ENCODE measurements around the gene KCNN3.

The KCNN3 gene

DNA sequence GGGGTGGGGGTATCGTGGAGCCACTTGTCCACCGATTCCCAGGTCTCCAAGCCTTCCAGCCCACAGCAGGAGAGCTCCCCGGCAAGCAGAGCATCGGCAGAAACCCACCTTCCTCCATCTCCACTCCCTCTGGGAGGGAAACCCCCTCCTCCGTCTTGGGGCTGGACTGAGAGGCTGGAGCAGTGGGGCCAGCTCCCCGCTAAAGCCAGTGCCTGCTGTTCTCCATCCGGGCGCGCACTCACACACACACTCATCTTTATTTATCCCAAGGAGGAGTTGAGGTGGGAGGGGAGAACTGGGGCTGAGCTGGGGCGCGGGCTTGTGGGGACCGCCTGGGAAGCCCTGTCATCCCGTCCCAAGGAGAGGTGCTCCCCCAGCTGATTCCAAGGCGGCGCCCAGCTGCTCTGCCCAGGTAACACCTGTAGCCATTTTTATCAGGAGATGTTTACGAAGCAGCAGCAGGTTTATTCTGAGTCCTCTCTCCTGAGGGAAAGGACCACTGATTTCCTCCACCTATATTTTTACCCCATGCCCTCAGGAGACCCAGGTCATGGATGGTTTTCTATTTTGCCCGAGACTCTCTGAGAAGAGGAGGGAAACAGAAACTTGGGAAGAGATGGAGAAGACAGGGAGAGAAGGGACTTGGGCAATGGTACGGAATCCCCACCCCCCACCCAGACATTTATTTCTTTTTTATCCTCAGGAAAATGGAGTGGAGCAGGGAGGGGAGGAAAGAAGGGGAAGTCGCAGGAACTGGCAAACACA, 2.1 kb downstream of the KCNN3 start:
- TF ChIP-seq ZFP30 (CRISPR knock-in tag; IDR thresholded peaks at IDR 0.05) (no peak), ZFP3 (CRISPR knock-in tag; IDR thresholded peaks at IDR 0.05) (no peak), RARB (CRISPR knock-in tag; IDR thresholded peaks at IDR 0.05) (no peak), ISL1 (CRISPR knock-in tag; IDR thresholded peaks at IDR 0.05) (no peak), CREB5 (CRISPR knock-in tag; IDR thresholded peaks at IDR 0.05; ENCODE audit: low read depth) (no peak), ZNF70 (CRISPR knock-in tag; IDR thresholded peaks at IDR 0.05) (no peak), ESRRG (CRISPR knock-in tag; IDR thresholded peaks at IDR 0.05) (no peak), PPARA (CRISPR knock-in tag; IDR thresholded peaks at IDR 0.05; ENCODE audit: borderline replicate concordance) (no peak), ZNF8 (CRISPR knock-in tag; IDR thresholded peaks at IDR 0.05) (no peak), CSDC2 (CRISPR knock-in tag; IDR thresholded peaks at IDR 0.05) (no peak), ZC3H10 (CRISPR knock-in tag; IDR thresholded peaks at IDR 0.05) (no peak)
- no peak for ATAC-seq

DNA sequence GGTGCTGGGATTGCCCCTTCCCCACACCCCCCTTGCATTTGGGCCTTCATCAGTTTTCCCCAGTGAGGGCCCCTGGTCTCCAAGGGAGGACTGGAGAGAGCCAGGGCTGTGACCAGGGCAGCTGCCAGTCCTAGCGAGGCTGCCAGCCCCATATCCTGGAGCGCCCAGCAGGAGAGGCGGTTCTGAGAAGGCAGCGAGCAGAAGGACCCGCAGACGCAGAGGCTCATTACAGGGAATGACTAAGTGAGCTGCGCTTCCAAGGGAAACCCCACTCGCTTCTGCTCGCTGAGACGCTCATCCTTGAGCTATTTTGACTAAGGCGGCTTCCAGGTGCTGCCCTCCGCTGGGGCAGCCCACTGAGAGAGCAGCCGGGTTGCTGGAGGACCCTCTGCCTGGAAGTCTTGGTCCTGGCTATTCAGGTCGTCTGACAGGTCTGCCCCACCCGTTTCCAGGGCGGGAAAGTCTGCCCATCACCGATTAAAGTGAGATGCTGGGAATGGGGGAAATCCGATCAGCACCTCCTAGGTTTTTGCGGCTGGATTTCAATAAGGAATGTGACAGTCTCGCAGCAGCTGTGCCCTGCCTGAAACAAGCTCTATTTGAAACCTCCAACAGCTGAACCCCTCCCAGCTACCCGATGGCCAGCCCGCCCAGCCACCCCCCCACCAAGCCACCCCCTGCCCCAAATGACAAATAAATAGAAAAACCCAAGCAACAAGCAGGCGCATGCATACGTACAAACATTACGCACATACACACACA, 2.8 kb downstream of the KCNN3 start:
- no peak for TF ChIP-seq RARB (CRISPR knock-in tag; IDR thresholded peaks at IDR 0.05)
- no peak for TF ChIP-seq TOX (CRISPR knock-in tag; IDR thresholded peaks at IDR 0.05; ENCODE audit: borderline replicate concordance)
- no peak for TF ChIP-seq ZNF565 (CRISPR knock-in tag; conservative IDR thresholded peaks at IDR 0.05; ENCODE audit: low read depth)
- TF ChIP-seq ISL1 (CRISPR knock-in tag; IDR thresholded peaks at IDR 0.05) = no peak
- no peak for TF ChIP-seq CSRNP3 (CRISPR knock-in tag; IDR thresholded peaks at IDR 0.05)
- no peak for TF ChIP-seq ZFP3 (CRISPR knock-in tag; IDR thresholded peaks at IDR 0.05)
- TF ChIP-seq CSDC2 (CRISPR knock-in tag; IDR thresholded peaks at IDR 0.05) = no peak
- TF ChIP-seq ZNF70 (CRISPR knock-in tag; IDR thresholded peaks at IDR 0.05) = no peak
- no peak for TF ChIP-seq CREB5 (CRISPR knock-in tag; IDR thresholded peaks at IDR 0.05; ENCODE audit: low read depth)
- TF ChIP-seq SNAI2 (CRISPR knock-in tag; IDR thresholded peaks at IDR 0.05) = no peak
- no peak for TF ChIP-seq ZNF8 (CRISPR knock-in tag; IDR thresholded peaks at IDR 0.05)
- TF ChIP-seq, protein P1, sequence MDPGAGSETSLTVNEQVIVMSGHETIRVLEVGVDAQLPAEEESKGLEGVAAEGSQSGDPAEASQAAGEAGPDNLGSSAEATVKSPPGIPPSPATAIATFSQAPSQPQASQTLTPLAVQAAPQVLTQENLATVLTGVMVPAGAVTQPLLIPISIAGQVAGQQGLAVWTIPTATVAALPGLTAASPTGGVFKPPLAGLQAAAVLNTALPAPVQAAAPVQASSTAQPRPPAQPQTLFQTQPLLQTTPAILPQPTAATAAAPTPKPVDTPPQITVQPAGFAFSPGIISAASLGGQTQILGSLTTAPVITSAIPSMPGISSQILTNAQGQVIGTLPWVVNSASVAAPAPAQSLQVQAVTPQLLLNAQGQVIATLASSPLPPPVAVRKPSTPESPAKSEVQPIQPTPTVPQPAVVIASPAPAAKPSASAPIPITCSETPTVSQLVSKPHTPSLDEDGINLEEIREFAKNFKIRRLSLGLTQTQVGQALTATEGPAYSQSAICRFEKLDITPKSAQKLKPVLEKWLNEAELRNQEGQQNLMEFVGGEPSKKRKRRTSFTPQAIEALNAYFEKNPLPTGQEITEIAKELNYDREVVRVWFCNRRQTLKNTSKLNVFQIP (CRISPR knock-in tag; IDR thresholded peaks at IDR 0.05; ENCODE audit: borderline replicate concordance, low read depth) = no peak
- no peak for TF ChIP-seq TCF4 (CRISPR knock-in tag; IDR thresholded peaks at IDR 0.05; ENCODE audit: borderline replicate concordance)
- no peak for TF ChIP-seq ESRRG (CRISPR knock-in tag; IDR thresholded peaks at IDR 0.05)
- TF ChIP-seq GLIS3 (CRISPR knock-in tag; IDR thresholded peaks at IDR 0.05) = no peak
- TF ChIP-seq TSHZ2 (CRISPR knock-in tag; IDR thresholded peaks at IDR 0.05) = no peak
- TF ChIP-seq ZFP30 (CRISPR knock-in tag; IDR thresholded peaks at IDR 0.05) = no peak
- TF ChIP-seq PATZ1 (CRISPR knock-in tag; IDR thresholded peaks at IDR 0.05; ENCODE audit: borderline replicate concordance) = no peak
- no peak for TF ChIP-seq OSR1 (CRISPR knock-in tag; IDR thresholded peaks at IDR 0.05)
- TF ChIP-seq BACH2 (CRISPR knock-in tag; IDR thresholded peaks at IDR 0.05; ENCODE audit: borderline replicate concordance) = no peak
- peak; percentile 55 for ATAC-seq

All from SK-N-SH treated with all-trans-retinoic acid at 6 μM for 48 hours (cell line).